ENCODE measurements around the gene ZIC1. TPM values are rescaled to one million over a fixed set of nuclear protein-coding genes. Genes with fewer than 3 reads are reported as not detected.

ZIC1 gene
- polyA plus RNA-seq, 1 donor (not counting 4 experiments of a cell fraction or from before 2014, with no cell fraction given), result not detected

DNA sequence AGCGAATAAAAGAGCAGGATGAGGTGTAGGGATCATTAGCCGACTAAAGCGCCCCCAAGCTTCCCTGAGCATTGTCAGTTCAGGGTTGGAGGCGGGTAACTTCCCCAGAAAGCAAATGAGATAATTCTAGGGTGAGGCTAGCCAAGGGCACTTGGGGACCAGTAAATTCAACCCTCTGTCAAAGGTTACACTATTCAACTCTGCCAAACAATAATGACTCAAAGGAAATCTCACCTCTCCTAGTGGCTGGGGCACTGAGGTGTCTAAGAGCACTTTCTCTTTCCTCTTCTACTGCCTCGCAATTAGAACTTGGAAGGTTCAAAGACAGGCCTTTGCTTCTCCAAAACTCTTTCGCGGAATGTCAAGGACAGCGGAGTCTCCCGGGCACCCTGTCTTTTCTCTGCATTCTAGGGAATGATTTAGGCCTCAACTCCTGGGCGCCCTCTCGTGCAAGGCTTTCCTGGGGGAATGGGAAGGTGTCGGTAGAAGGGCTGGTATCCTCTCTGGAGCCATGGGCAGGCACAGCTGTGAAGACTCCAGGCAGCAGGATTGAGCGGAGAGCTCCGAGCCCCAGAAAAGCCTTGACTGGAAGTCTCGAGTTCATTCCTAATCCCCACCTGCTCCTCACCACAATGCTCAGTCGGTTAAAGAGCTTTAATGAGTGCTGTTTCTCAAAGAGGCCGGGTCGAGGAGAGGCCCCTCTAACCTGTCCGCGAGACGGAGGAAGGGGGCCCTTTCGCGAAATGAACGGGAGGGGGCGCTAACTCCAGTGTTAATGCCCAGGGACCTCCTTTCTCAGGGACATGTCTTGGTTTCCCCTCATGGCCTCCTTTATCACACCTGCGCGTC is 24.7 kb upstream of the ZIC1 start:
- no peak overlapping the region for H3K27ac ChIP-seq (ENCODE audit: control insufficient read depth, insufficient read depth, low read length)
- FAIRE-seq (no peak), DNase-seq (ENCODE audit: low read depth, low spot score) (no peak)
- no peak overlapping the region for H2AFZ ChIP-seq (ENCODE audit: control insufficient read depth, low read length)
- H3K4me3 ChIP-seq (ENCODE audit: control insufficient read depth in 2 of 3, extremely low read depth in 1 of 3, insufficient read depth in 2 of 3, low read depth in 1 of 3, low read length in 3 of 3), result no peak overlapping the region
- H3K79me2 ChIP-seq (ENCODE audit: control insufficient read depth, insufficient read depth, low read length), result no peaks in the 10 kb centered on the region
- H3K9me3 ChIP-seq (ENCODE audit: control insufficient read depth, low read depth, low read length), result peaks cover 1% of the 10 kb centered on the region
- no peak overlapping the region for H3K4me2 ChIP-seq (ENCODE audit: control insufficient read depth, extremely low read depth, insufficient read depth, low read depth, low read length)
- TF ChIP-seq EZH2 (IDR thresholded peaks at IDR 0.05; ENCODE audit: low read length), result no peak
- TF ChIP-seq, protein P1, sequence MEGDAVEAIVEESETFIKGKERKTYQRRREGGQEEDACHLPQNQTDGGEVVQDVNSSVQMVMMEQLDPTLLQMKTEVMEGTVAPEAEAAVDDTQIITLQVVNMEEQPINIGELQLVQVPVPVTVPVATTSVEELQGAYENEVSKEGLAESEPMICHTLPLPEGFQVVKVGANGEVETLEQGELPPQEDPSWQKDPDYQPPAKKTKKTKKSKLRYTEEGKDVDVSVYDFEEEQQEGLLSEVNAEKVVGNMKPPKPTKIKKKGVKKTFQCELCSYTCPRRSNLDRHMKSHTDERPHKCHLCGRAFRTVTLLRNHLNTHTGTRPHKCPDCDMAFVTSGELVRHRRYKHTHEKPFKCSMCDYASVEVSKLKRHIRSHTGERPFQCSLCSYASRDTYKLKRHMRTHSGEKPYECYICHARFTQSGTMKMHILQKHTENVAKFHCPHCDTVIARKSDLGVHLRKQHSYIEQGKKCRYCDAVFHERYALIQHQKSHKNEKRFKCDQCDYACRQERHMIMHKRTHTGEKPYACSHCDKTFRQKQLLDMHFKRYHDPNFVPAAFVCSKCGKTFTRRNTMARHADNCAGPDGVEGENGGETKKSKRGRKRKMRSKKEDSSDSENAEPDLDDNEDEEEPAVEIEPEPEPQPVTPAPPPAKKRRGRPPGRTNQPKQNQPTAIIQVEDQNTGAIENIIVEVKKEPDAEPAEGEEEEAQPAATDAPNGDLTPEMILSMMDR (optimal IDR thresholded peaks at IDR 0.05 in 1 of 3, IDR thresholded peaks at IDR 0.05 in 1 of 3, conservative IDR thresholded peaks at IDR 0.05 in 1 of 3; ENCODE audit: extremely low read depth in 1 of 3, insufficient read depth in 2 of 3, low read length in 3 of 3), result no peak
- no peak overlapping the region for H3K9ac ChIP-seq (ENCODE audit: control insufficient read depth, extremely low read depth, insufficient read depth, low read length)
- no peaks in the 10 kb centered on the region for H4K20me1 ChIP-seq (ENCODE audit: control insufficient read depth, extremely low read depth, insufficient read depth, low read length)
- no peaks in the 10 kb centered on the region for H3K4me1 ChIP-seq (ENCODE audit: control insufficient read depth, extremely low read depth, insufficient read depth, low read length)
- no peaks in the 10 kb centered on the region for H3K36me3 ChIP-seq (ENCODE audit: control insufficient read depth in 2 of 2, extremely low read depth in 1 of 2, insufficient read depth in 2 of 2, low read length in 2 of 2)
- dilution Hi-C loops (cut with MboI; ENCODE audit: extremely low pct_ligation_motif_present, low sequenced_read_pairs), result no loop called here
- H3K9me1 ChIP-seq (ENCODE audit: control insufficient read depth, extremely low read depth, insufficient read depth, low read length), result no peaks in the 10 kb centered on the region
- peaks cover 77% of the 10 kb centered on the region for H3K27me3 ChIP-seq (ENCODE audit: control insufficient read depth, extremely low read depth, insufficient read depth, low read length)

DNA sequence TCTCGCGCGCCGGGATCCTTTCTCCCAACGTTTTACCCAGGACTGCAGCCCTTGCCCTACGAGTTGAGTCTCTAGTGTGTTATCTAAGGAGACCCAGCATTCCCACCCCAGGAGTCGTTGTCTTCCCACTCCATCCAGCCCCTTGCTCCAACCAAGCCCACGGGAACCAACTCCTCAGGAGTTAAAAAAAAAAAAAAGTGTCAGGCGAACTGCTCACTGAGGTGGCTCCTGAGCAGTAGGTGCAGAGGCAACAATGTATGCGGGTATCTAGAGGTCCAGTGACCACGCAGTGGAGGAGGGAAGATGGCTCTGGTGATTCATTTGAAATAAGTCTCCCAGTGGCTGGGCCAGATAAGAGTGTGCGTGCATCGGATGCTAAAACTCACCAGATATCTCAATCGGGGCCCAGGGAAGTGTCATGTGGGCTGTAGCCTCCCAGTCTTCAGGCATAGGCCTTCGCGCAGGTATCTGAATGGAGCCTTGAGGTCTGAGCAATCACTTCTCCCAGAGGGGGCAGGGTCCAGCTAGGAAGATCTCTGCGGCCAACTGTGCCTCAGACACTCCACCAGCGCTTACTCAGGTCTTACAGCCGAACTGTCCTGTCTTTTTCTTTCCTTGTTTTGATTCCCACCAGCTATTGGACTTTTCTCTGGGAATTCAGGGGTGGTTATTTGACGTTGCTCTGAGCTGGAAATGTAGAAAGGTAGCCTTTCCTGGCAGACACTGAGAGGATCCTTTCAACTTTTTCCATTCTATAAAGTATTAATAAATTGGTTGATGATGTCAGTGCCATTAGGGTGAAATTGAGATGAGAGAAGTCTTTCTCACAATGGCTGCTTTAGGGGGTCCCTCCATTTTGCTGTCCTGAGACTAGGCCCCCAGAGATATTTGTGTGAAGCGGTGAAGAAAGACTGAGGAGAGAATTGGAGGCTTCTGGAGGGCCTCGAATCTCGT is 23.8 kb upstream of the ZIC1 start:
- H3K4me1 ChIP-seq (ENCODE audit: control insufficient read depth, extremely low read depth, insufficient read depth, low read length), result no peaks in the 10 kb centered on the region
- no peak for TF ChIP-seq EZH2 (IDR thresholded peaks at IDR 0.05; ENCODE audit: low read length)
- TF ChIP-seq, protein P1 (optimal IDR thresholded peaks at IDR 0.05 in 1 of 3, IDR thresholded peaks at IDR 0.05 in 1 of 3, conservative IDR thresholded peaks at IDR 0.05 in 1 of 3; ENCODE audit: extremely low read depth in 1 of 3, insufficient read depth in 2 of 3, low read length in 3 of 3), result no peak
- no peak overlapping the region for H3K4me3 ChIP-seq (ENCODE audit: control insufficient read depth in 2 of 3, extremely low read depth in 1 of 3, insufficient read depth in 2 of 3, low read depth in 1 of 3, low read length in 3 of 3)
- no peak overlapping the region for H3K27ac ChIP-seq (ENCODE audit: control insufficient read depth, insufficient read depth, low read length)
- H3K79me2 ChIP-seq (ENCODE audit: control insufficient read depth, insufficient read depth, low read length), result no peaks in the 10 kb centered on the region
- FAIRE-seq, result no peak
- no peak overlapping the region for H3K9ac ChIP-seq (ENCODE audit: control insufficient read depth, extremely low read depth, insufficient read depth, low read length)
- H3K9me3 ChIP-seq (ENCODE audit: control insufficient read depth, low read depth, low read length), result peaks cover 1% of the 10 kb centered on the region
- no peaks in the 10 kb centered on the region for H3K9me1 ChIP-seq (ENCODE audit: control insufficient read depth, extremely low read depth, insufficient read depth, low read length)
- dilution Hi-C loops (cut with MboI; ENCODE audit: extremely low pct_ligation_motif_present, low sequenced_read_pairs), result no loop called here
- H4K20me1 ChIP-seq (ENCODE audit: control insufficient read depth, extremely low read depth, insufficient read depth, low read length), result no peaks in the 10 kb centered on the region
- DNase-seq (ENCODE audit: low read depth, low spot score), result no peak
- H3K36me3 ChIP-seq (ENCODE audit: control insufficient read depth in 2 of 2, extremely low read depth in 1 of 2, insufficient read depth in 2 of 2, low read length in 2 of 2), result no peaks in the 10 kb centered on the region
- H3K27me3 ChIP-seq (ENCODE audit: control insufficient read depth, extremely low read depth, insufficient read depth, low read length), result peaks cover 77% of the 10 kb centered on the region
- no peak overlapping the region for H2AFZ ChIP-seq (ENCODE audit: control insufficient read depth, low read length)
- H3K4me2 ChIP-seq (ENCODE audit: control insufficient read depth, extremely low read depth, insufficient read depth, low read depth, low read length), result no peak overlapping the region

Measured in keratinocyte (primary cell).